Measurements from ENCODE around the gene GABRA5. TPM values are rescaled to one million over a fixed set of nuclear protein-coding genes. Genes with fewer than 3 reads are reported as not detected.

Gene GABRA5
- polyA plus RNA-seq, 3 donors = not detected

DNA sequence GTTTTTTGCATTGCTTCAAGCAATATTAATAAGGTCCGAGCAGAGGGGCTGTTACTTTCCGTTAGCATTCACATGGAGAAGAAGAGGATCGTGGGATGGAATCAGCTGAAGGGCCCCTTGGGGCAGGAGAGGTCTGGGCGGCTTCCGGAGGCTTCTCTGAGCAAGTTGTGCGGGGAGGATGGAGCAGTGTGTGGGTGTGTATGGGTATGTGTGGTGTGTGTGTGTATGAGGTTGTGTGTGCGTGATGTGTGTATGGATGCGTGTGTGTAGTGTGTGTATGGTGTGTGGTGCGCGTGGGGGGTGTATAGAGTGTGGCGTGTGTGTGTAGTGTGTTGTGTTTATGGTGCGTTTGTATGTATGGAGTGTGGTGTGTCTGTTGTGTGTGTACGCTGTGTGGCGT, 25.8 kb downstream of the GABRA5 start:
- Histone ChIP-seq H4K20me1 (ENCODE audit: insufficient read depth, low read length) (no peaks in the 10 kb centered on the region), H3K4me2 (replicated peaks; ENCODE audit: extremely low read depth, low read length, poor library complexity, severe bottlenecking) (no peak overlapping the region), H3K9ac (ENCODE audit: insufficient read depth, low read length, poor library complexity, severe bottlenecking) (no peak overlapping the region), H2AFZ (ENCODE audit: insufficient read depth, low read depth, low read length, poor library complexity, severe bottlenecking) (no peak overlapping the region), H3K9me3 (replicated peaks in 1 of 2; ENCODE audit: control insufficient read depth in 1 of 2, insufficient read depth in 1 of 2, low read length in 2 of 2) (peaks cover 8 to 13% of the 10 kb centered on the region in 2 donors), H3K4me3 (replicated peaks in 1 of 3; ENCODE audit: low read depth in 2 of 3, low read length in 3 of 3) (no peak overlapping the region), H3K79me2 (ENCODE audit: insufficient read depth, low read length) (no peaks in the 10 kb centered on the region), H3K27ac (ENCODE audit: low read depth in 1 of 2, low read length in 2 of 2) (no peak overlapping the region), H3K4me1 (ENCODE audit: control insufficient read depth in 1 of 2, insufficient read depth in 2 of 2, low read length in 2 of 2) (no peaks in the 10 kb centered on the region), H3K36me3 (replicated peaks in 1 of 2; ENCODE audit: control insufficient read depth in 1 of 2, insufficient read depth in 2 of 2, low read length in 2 of 2) (no peaks in the 10 kb centered on the region), H3K27me3 (ENCODE audit: control insufficient read depth in 2 of 2, insufficient read depth in 2 of 2, low read length in 2 of 2) (peaks cover 0 to 5% of the 10 kb centered on the region in 2 donors)
- H3K4me1 Mint-ChIP-seq = no peaks in the 10 kb centered on the region
- H3K27me3 Mint-ChIP-seq (ENCODE audit: low read depth in 3 of 3) = peaks cover 8 to 13% (median 12%) of the 10 kb centered on the region in 3 donors
- peaks cover 7 to 13% (median 8%) of the 10 kb centered on the region in 7 donors for H3K9me3 Mint-ChIP-seq
- no peak for DNase-seq
- intact Hi-C loops (cut with micrococcal nuclease) = no loop called here
- no peaks in the 10 kb centered on the region for H3K36me3 Mint-ChIP-seq
- no peak overlapping the region for H3K4me3 Mint-ChIP-seq
- H3K27ac Mint-ChIP-seq = no peak overlapping the region
- WGBS (ENCODE audit: insufficient coverage) = 91% methylated on average over 14 of the region's 14 CpGs
- TF ChIP-seq CTCF (IDR thresholded peaks at IDR 0.05) = no peak

DNA sequence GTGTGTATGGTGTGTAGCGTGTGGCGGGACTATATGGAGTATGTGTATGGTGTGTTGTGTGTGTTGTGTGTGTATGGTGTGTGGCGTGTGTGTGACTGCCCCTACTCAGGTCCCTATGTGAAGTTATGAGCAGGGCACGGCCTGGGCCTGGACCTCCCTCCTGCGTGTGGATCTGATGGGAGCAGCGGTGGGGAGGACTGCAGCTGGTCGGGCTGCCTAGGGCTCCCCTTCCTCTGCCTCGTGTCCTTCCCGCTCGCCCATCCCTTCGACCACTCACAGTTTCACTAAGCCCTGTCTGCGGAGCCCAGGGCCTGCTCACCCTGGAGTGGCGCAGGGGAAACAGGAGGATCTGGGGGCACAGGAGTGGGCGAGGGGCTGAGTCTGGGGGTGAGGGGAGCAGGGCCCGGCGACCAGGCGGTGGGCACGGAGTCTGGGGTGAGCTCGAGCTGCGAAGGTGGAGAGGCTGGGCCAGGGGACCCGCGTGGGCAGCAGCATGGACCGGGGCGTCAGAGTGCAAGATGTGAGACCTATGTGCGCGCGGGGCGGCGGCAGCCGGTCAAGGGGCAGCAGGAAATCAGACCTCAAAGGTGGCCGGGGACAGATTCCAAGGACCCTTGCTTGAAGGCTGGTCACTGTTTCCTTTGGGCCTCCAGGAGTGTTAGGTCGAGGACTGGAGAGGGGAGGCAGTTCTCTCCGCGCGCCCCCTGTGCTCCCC, 26.6 kb downstream of the GABRA5 start:
- Mint-ChIP-seq H3K9me3 (peaks cover 7 to 13% (median 8%) of the 10 kb centered on the region in 7 donors), H3K4me1 (no peaks in the 10 kb centered on the region), H3K36me3 (no peaks in the 10 kb centered on the region), H3K27me3 (ENCODE audit: low read depth in 3 of 3) (peaks cover 8 to 12% (median 12%) of the 10 kb centered on the region in 3 donors), H3K27ac (no peak overlapping the region), H3K4me3 (no peak overlapping the region)
- H3K9me3 ChIP-seq (replicated peaks in 1 of 2; ENCODE audit: control insufficient read depth in 1 of 2, insufficient read depth in 1 of 2, low read length in 2 of 2) = peaks cover 8 to 13% of the 10 kb centered on the region in 2 donors
- H3K4me2 ChIP-seq (replicated peaks; ENCODE audit: extremely low read depth, low read length, poor library complexity, severe bottlenecking) = no peak overlapping the region
- H2AFZ ChIP-seq (ENCODE audit: insufficient read depth, low read depth, low read length, poor library complexity, severe bottlenecking) = no peak overlapping the region
- no peaks in the 10 kb centered on the region for H3K36me3 ChIP-seq (replicated peaks in 1 of 2; ENCODE audit: control insufficient read depth in 1 of 2, insufficient read depth in 2 of 2, low read length in 2 of 2)
- H3K4me1 ChIP-seq (ENCODE audit: control insufficient read depth in 1 of 2, insufficient read depth in 2 of 2, low read length in 2 of 2) = no peaks in the 10 kb centered on the region
- no peak overlapping the region for H3K9ac ChIP-seq (ENCODE audit: insufficient read depth, low read length, poor library complexity, severe bottlenecking)
- no peaks in the 10 kb centered on the region for H4K20me1 ChIP-seq (ENCODE audit: insufficient read depth, low read length)
- H3K79me2 ChIP-seq (ENCODE audit: insufficient read depth, low read length) = no peaks in the 10 kb centered on the region
- WGBS (ENCODE audit: insufficient coverage) = 83% methylated on average over 29 of the region's 35 CpGs
- intact Hi-C loops (cut with micrococcal nuclease) = no loop called here
- no peak overlapping the region for H3K4me3 ChIP-seq (replicated peaks in 1 of 3; ENCODE audit: low read depth in 2 of 3, low read length in 3 of 3)
- H3K27me3 ChIP-seq (ENCODE audit: control insufficient read depth in 2 of 2, insufficient read depth in 2 of 2, low read length in 2 of 2) = peaks cover 0 to 5% of the 10 kb centered on the region in 2 donors
- TF ChIP-seq CTCF (IDR thresholded peaks at IDR 0.05) = no peak
- no peak overlapping the region for H3K27ac ChIP-seq (ENCODE audit: low read depth in 1 of 2, low read length in 2 of 2)
- DNase-seq = no peak
